ENCODE data around the gene SLCO3A1. TPM values are rescaled to one million over a fixed set of nuclear protein-coding genes. Genes with fewer than 3 reads are reported as not detected.

Gene SLCO3A1
- total and polyA plus RNA-seq, 2 of the 8 experiments (the other 6 are each of a cell fraction or from before 2014, with no cell fraction given) = 15.1 to 20.4 TPM

- TF ChIP-seq, protein P1, sequence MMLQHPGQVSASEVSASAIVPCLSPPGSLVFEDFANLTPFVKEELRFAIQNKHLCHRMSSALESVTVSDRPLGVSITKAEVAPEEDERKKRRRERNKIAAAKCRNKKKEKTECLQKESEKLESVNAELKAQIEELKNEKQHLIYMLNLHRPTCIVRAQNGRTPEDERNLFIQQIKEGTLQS (IDR thresholded peaks at IDR 0.05; ENCODE audit: insufficient read depth, low read depth, low read length) = no peak
- TF ChIP-seq YY1 (IDR thresholded peaks at IDR 0.05; ENCODE audit: low read depth, low read length) (no peak), NANOG (IDR thresholded peaks at IDR 0.05; ENCODE audit: insufficient read depth, low read depth, low read length, poor library complexity, severe bottlenecking) (no peak)
These were observed 585 bp downstream of the SLCO3A1 start (continued) for GRCh38 chr15:91853948-91854638.
